ENCODE measurements around the gene LRMDA. TPM values are rescaled to one million over a fixed set of nuclear protein-coding genes. Genes with fewer than 3 reads are reported as not detected.

The LRMDA gene
- total and polyA plus RNA-seq, 2 of the 13 experiments (the other 11 are each of a cell fraction or from before 2014, with no cell fraction given), result 13.4 to 22.0 TPM

DNA sequence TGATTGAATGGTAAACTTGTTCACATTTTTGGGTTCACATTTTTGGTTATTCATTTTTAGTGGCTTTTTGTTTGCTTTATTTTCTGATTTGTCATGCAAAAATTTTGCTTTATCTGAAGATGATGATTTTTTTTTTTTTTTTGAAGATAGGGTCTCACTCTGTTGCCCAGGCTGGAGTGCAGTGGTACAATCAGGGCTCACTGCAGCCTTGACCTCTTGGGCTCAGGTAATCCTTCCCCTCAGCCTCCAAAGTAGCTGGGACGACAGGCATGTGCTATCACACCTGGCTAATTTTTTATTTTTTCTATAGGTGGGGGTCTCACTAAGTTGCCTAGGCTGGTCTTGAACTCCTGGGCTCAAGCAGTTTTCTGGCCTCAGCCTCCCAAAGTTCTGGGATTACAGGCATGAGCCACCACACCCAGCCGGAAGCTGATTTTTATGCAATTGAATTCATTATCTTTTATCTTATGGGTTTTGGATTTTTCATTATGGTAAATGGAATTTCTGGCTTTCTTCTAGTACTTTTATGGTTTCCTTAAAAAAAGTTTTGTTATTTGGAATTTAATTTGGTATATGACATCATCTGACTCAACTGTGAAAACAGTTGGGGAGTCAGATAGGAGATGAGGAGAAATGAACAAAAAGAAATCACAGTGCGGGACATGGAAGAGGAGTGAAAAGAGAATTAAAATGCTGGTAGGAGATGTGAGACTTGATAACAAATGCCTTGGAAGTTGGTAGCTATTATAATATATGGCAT, 158.7 kb downstream of the LRMDA start:
- H3K27ac ChIP-seq (ENCODE audit: extremely low read length, insufficient read depth, low read length), result no peak overlapping the region
- FAIRE-seq (no peak), DNase-seq (ENCODE audit: low spot score) (no peak), ATAC-seq (no peak)
- H3K9me3 ChIP-seq (ENCODE audit: low read length), result no peaks in the 10 kb centered on the region
- H4K20me1 ChIP-seq (ENCODE audit: insufficient read depth, low read length), result no peaks in the 10 kb centered on the region
- H3K4me3 ChIP-seq (replicated peaks in 1 of 3; ENCODE audit: insufficient read depth in 1 of 3, low read depth in 2 of 3, low read length in 3 of 3), result no peak overlapping the region
- intact Hi-C loops (cut with micrococcal nuclease; ENCODE audit: unreplicated experiment), result no loop called here
- no TSS peak for BruUV-seq (replicated peaks)
- WGBS (ENCODE audit: low lambda C conversion rate), result 93% methylated on average over 3 of the region's 3 CpGs
- H2AFZ ChIP-seq (ENCODE audit: low read length), result no peak overlapping the region
- TF ChIP-seq ATF7 (IDR thresholded peaks at IDR 0.05) (peak; percentile 34; the same call in 1 of the 2 replicates), ATF7 (CRISPR knock-in tag; IDR thresholded peaks at IDR 0.05) (no peak), MZF1 (CRISPR knock-in tag; IDR thresholded peaks at IDR 0.05; ENCODE audit: borderline replicate concordance) (no peak)
- H3K27me3 ChIP-seq (ENCODE audit: control insufficient read depth in 1 of 2, insufficient read depth in 2 of 2, low read length in 2 of 2), result no peaks in the 10 kb centered on the region
- no peak overlapping the region for H3K4me2 ChIP-seq (ENCODE audit: low read depth, low read length)
- ChIA-PET CTCF (ENCODE audit: low intra/inter-chr PET ratio, low total read pairs) (no interaction called here), POLR2A (no interaction called here)
- H3K4me1 ChIP-seq (ENCODE audit: insufficient read depth, low read length), result 0 out of 2 replicates have a peak, but pooled peaks cover 8% of the 10 kb centered on the region
- H3K79me2 ChIP-seq (ENCODE audit: insufficient read depth, low read length), result no peaks in the 10 kb centered on the region
- peaks cover 0 to 2% of the 10 kb centered on the region in 2 experiments; a peak in 1 of 5 replicates for H3K36me3 ChIP-seq (replicated peaks in 1 of 2; ENCODE audit: control insufficient read depth in 1 of 2, insufficient read depth in 2 of 2, low read length in 2 of 2)
- in situ Hi-C loops (cut with HindIII; ENCODE audit: extremely low pct_ligation_motif_present, low pct_unique_long_range_greater_than_20kb), result no loop called here
- no peak overlapping the region for H3K9ac ChIP-seq (ENCODE audit: insufficient read depth, low read depth, low read length)

DNA sequence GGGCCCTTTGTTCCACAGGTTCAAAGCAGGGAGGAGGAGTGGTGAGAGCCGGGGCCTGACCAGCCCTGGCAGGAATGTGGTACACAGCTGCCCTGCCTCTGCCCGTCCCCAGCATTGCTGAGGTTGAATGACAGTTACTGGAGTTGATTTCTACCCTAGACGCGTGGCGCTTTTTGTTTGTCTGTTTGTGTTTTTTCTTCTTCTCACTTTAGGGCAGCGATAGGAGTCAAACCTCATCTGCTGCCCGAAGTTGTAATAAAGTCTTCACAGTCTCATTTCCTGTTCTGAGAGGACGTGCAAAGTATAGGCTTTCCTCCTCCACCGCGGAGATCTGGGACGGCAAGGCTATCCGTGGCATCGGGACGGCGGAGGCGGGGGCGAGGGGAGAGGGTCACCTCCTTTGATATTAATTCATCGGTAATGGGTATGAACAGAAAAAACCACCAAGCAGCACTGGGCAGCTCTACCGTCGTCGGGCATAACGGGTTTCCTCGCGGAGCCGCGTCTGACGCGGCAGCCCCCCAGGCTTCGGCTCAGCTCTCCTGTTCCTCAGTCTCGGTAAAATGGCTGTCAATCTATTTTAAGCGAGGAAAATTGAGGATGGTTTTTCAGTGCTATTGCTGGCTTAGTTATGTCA, 160.8 kb downstream of the LRMDA start:
- ATAC-seq (no peak), FAIRE-seq (no peak), DNase-seq (ENCODE audit: low spot score) (no peak)
- WGBS (ENCODE audit: low lambda C conversion rate), result 98% methylated on average over 31 of the region's 31 CpGs
- intact Hi-C loops (cut with micrococcal nuclease; ENCODE audit: unreplicated experiment) (no loop called here), in situ Hi-C loops (cut with HindIII; ENCODE audit: extremely low pct_ligation_motif_present, low pct_unique_long_range_greater_than_20kb) (no loop called here)
- H3K4me3 ChIP-seq (replicated peaks in 1 of 3; ENCODE audit: insufficient read depth in 1 of 3, low read depth in 2 of 3, low read length in 3 of 3), result no peak overlapping the region
- H3K79me2 ChIP-seq (ENCODE audit: insufficient read depth, low read length), result no peaks in the 10 kb centered on the region
- H3K27ac ChIP-seq (ENCODE audit: extremely low read length, insufficient read depth, low read length), result no peak overlapping the region
- H3K27me3 ChIP-seq (ENCODE audit: control insufficient read depth in 1 of 2, insufficient read depth in 2 of 2, low read length in 2 of 2), result no peaks in the 10 kb centered on the region
- ChIA-PET CTCF (ENCODE audit: low intra/inter-chr PET ratio, low total read pairs) (no interaction called here), POLR2A (no interaction called here)
- peaks cover 0 to 2% of the 10 kb centered on the region in 2 experiments; a peak in 2 of 5 replicates for H3K36me3 ChIP-seq (replicated peaks in 1 of 2; ENCODE audit: control insufficient read depth in 1 of 2, insufficient read depth in 2 of 2, low read length in 2 of 2)
- BruUV-seq (replicated peaks), result no TSS peak
- no peak overlapping the region for H2AFZ ChIP-seq (ENCODE audit: low read length)
- H3K9ac ChIP-seq (ENCODE audit: insufficient read depth, low read depth, low read length), result no peak overlapping the region
- peaks cover 9% of the 10 kb centered on the region; the same call in 1 of the 2 replicates for H3K4me1 ChIP-seq (ENCODE audit: insufficient read depth, low read length)
- H3K4me2 ChIP-seq (ENCODE audit: low read depth, low read length), result no peak overlapping the region
- no peaks in the 10 kb centered on the region for H4K20me1 ChIP-seq (ENCODE audit: insufficient read depth, low read length)
- H3K9me3 ChIP-seq (ENCODE audit: low read length), result no peaks in the 10 kb centered on the region
- TF ChIP-seq, protein P1, sequence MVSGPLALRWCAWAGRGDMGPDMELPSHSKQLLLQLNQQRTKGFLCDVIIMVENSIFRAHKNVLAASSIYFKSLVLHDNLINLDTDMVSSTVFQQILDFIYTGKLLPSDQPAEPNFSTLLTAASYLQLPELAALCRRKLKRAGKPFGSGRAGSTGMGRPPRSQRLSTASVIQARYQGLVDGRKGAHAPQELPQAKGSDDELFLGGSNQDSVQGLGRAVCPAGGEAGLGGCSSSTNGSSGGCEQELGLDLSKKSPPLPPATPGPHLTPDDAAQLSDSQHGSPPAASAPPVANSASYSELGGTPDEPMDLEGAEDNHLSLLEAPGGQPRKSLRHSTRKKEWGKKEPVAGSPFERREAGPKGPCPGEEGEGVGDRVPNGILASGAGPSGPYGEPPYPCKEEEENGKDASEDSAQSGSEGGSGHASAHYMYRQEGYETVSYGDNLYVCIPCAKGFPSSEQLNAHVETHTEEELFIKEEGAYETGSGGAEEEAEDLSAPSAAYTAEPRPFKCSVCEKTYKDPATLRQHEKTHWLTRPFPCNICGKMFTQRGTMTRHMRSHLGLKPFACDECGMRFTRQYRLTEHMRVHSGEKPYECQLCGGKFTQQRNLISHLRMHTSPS (CRISPR knock-in tag; IDR thresholded peaks at IDR 0.05; ENCODE audit: low read depth), result no peak
- TF ChIP-seq, protein P2, sequence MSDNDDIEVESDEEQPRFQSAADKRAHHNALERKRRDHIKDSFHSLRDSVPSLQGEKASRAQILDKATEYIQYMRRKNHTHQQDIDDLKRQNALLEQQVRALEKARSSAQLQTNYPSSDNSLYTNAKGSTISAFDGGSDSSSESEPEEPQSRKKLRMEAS (IDR thresholded peaks at IDR 0.05), result no peak
- TF ChIP-seq ZFAT (CRISPR knock-in tag; conservative IDR thresholded peaks at IDR 0.05) (no peak), CBX1 (IDR thresholded peaks at IDR 0.05; ENCODE audit: low read depth) (no peak), ZNF883 (CRISPR knock-in tag; IDR thresholded peaks at IDR 0.05; ENCODE audit: not compliant biosample characterization) (no peak), ZNF296 (CRISPR knock-in tag; conservative IDR thresholded peaks at IDR 0.05) (no peak), FOXO1 (CRISPR knock-in tag; IDR thresholded peaks at IDR 0.05) (no peak), HMG20A (CRISPR knock-in tag; IDR thresholded peaks at IDR 0.05; ENCODE audit: borderline replicate concordance) (no peak)
- TF ChIP-seq, protein P3, sequence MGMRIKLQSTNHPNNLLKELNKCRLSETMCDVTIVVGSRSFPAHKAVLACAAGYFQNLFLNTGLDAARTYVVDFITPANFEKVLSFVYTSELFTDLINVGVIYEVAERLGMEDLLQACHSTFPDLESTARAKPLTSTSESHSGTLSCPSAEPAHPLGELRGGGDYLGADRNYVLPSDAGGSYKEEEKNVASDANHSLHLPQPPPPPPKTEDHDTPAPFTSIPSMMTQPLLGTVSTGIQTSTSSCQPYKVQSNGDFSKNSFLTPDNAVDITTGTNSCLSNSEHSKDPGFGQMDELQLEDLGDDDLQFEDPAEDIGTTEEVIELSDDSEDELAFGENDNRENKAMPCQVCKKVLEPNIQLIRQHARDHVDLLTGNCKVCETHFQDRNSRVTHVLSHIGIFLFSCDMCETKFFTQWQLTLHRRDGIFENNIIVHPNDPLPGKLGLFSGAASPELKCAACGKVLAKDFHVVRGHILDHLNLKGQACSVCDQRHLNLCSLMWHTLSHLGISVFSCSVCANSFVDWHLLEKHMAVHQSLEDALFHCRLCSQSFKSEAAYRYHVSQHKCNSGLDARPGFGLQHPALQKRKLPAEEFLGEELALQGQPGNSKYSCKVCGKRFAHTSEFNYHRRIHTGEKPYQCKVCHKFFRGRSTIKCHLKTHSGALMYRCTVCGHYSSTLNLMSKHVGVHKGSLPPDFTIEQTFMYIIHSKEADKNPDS (CRISPR knock-in tag; IDR thresholded peaks at IDR 0.05), result no peak

Measured in HepG2 (cell line).